Measurements from ENCODE around the gene LIMK2. TPM values are rescaled to one million over a fixed set of nuclear protein-coding genes. Genes with fewer than 3 reads are reported as not detected.
"Not testable (repeated sequence)": the region's sequence is repeated elsewhere in the genome, so short reads cannot be mapped to it uniquely, and the experiment has no call there.

Gene LIMK2
- polyA plus RNA-seq, 2 donors, result 43.5 to 57.4 TPM

DNA sequence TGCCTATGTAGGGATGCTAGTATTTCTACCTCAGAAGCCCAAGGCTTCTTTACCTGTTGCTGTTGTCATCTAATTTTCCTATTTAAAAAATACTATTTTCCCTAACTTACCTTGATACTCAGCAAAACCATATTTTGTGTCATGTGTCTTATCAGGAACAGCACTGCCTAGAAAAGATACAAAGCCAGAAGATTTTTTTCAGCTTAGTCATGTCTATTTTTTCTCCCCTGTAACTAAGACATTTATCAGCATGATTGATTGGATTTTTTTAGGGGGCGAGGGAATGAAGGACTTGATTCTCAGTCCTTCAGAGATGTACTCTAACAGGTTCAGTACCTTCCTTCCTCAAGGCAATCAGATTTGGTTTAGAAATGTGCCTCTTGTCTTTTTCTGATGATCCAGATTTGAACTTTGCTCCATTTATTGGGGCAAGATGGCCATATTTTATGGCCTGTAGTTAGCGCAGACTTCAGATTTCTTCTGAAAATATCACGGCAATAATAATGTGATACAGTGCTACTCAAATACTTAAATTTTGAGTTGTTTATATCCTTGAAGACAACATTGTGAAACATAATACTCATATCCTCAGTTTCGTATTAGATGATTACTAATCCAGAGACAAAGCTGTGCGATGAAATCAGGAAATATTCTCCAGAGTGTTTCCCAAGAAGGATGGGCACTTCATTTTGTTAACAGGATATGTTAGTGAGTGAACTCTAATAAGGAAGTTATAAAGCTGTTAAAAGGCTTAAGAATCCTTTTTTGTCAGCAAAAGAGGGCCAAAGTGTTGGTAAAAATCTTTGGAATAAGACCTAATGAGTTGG is 83.9 kb downstream of the LIMK2 start:
- no peaks in the 10 kb centered on the region for H3K36me3 ChIP-seq (ENCODE audit: control insufficient read depth in 2 of 2, insufficient read depth in 2 of 2, low read length in 1 of 2)
- H3K27ac ChIP-seq (ENCODE audit: low read depth in 2 of 2, low read length in 1 of 2), result peak overlapping the region in 1 of 2 donors; percentile 74
- no peaks in the 10 kb centered on the region for H3K27me3 ChIP-seq (ENCODE audit: control insufficient read depth in 1 of 2, insufficient read depth in 2 of 2, low read length in 2 of 2)
- no peaks in the 10 kb centered on the region for H3K4me1 ChIP-seq (ENCODE audit: control insufficient read depth in 2 of 2, insufficient read depth in 2 of 2, low read length in 1 of 2)
- no peaks in the 10 kb centered on the region for H3K9me3 ChIP-seq (ENCODE audit: control insufficient read depth in 2 of 2, insufficient read depth in 1 of 2, low read depth in 1 of 2, low read length in 1 of 2)
- WGBS, 2 donors, result 47 to 51% methylated on average over 5 of the region's 5 CpGs
- H3K4me3 ChIP-seq (ENCODE audit: low read depth in 1 of 2, low read length in 2 of 2), result no peak overlapping the region

DNA sequence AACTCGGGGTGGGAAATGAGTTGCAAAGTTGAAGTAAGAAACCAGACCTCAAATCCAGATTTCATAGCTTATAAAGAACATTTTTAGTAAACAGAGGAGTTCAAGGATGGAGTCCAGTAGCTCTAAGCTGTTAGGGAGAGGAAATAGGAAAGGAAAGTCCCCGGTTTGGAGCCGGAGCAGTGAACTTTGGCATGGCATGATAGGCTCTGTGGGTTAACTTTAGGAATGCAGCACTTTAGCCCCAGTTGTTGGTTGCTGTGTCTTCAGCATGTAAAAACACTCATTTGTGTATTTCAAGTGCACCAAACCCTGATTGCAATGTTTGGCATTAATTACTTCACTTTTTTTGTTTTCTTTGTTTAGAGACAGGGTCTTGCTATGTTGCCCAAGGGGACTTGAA is 88.8 kb downstream of the LIMK2 start:
- Histone ChIP-seq H3K36me3 (ENCODE audit: control insufficient read depth in 2 of 2, insufficient read depth in 2 of 2, low read length in 1 of 2) (no peaks in the 10 kb centered on the region), H3K27me3 (ENCODE audit: control insufficient read depth in 1 of 2, insufficient read depth in 2 of 2, low read length in 2 of 2) (no peaks in the 10 kb centered on the region), H3K27ac (ENCODE audit: low read depth in 2 of 2, low read length in 1 of 2) (no peak overlapping the region), H3K9me3 (ENCODE audit: control insufficient read depth in 2 of 2, insufficient read depth in 1 of 2, low read depth in 1 of 2, low read length in 1 of 2) (no peaks in the 10 kb centered on the region), H3K4me1 (ENCODE audit: control insufficient read depth in 2 of 2, insufficient read depth in 2 of 2, low read length in 1 of 2) (no peaks in the 10 kb centered on the region), H3K4me3 (ENCODE audit: low read depth in 1 of 2, low read length in 2 of 2) (no peak overlapping the region)
- 77 to 78% methylated on average over 3 of the region's 3 CpGs for WGBS, 2 donors

DNA sequence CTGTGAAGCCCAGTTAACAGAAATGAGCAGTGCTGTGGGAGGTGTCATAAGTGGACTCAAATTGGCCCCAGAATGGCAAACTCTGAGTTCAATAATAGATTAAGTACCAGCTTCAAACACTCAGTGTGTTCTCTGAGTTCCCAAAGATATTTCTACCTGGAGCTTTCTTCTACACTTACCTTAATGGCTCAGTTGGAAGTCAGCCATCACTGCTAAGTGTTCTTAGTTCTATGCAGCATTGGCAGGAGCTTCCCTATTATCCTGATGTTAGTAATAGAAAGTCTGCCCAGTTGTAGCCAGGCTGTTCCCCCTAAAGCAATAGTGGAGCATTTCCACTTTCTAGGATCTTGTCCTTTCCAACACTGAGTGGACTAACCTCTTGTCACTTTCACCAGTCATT is 89.9 kb downstream of the LIMK2 start:
- H3K4me1 ChIP-seq (ENCODE audit: control insufficient read depth in 2 of 2, insufficient read depth in 2 of 2, low read length in 1 of 2), result no peaks in the 10 kb centered on the region
- no peaks in the 10 kb centered on the region for H3K36me3 ChIP-seq (ENCODE audit: control insufficient read depth in 2 of 2, insufficient read depth in 2 of 2, low read length in 1 of 2)
- H3K4me3 ChIP-seq (ENCODE audit: low read depth in 1 of 2, low read length in 2 of 2), result no peak overlapping the region
- no peak overlapping the region for H3K27ac ChIP-seq (ENCODE audit: low read depth in 2 of 2, low read length in 1 of 2)
- no peaks in the 10 kb centered on the region for H3K27me3 ChIP-seq (ENCODE audit: control insufficient read depth in 1 of 2, insufficient read depth in 2 of 2, low read length in 2 of 2)
- H3K9me3 ChIP-seq (ENCODE audit: control insufficient read depth in 2 of 2, insufficient read depth in 1 of 2, low read depth in 1 of 2, low read length in 1 of 2), result no peaks in the 10 kb centered on the region

GRCh38 chr22:31302537-31302936 is 90.4 kb downstream of the LIMK2 start:
- Histone ChIP-seq H3K4me1 (ENCODE audit: control insufficient read depth in 2 of 2, insufficient read depth in 2 of 2, low read length in 1 of 2) (no peaks in the 10 kb centered on the region), H3K36me3 (ENCODE audit: control insufficient read depth in 2 of 2, insufficient read depth in 2 of 2, low read length in 1 of 2) (no peaks in the 10 kb centered on the region), H3K9me3 (ENCODE audit: control insufficient read depth in 2 of 2, insufficient read depth in 1 of 2, low read depth in 1 of 2, low read length in 1 of 2) (no peaks in the 10 kb centered on the region), H3K4me3 (ENCODE audit: low read depth in 1 of 2, low read length in 2 of 2) (no peak overlapping the region), H3K27me3 (ENCODE audit: control insufficient read depth in 1 of 2, insufficient read depth in 2 of 2, low read length in 2 of 2) (no peaks in the 10 kb centered on the region), H3K27ac (ENCODE audit: low read depth in 2 of 2, low read length in 1 of 2) (no peak overlapping the region)
- 86 to 90% methylated on average over 3 of the region's 3 CpGs for WGBS, 2 donors

- H3K27me3 ChIP-seq (ENCODE audit: control insufficient read depth in 1 of 2, insufficient read depth in 2 of 2, low read length in 2 of 2), result no peaks in the 10 kb centered on the region
- 59 to 79% methylated on average over 3 of the region's 3 CpGs for WGBS, 2 donors
- no peaks in the 10 kb centered on the region for H3K36me3 ChIP-seq (ENCODE audit: control insufficient read depth in 2 of 2, insufficient read depth in 2 of 2, low read length in 1 of 2)
- no peak overlapping the region for H3K4me3 ChIP-seq (ENCODE audit: low read depth in 1 of 2, low read length in 2 of 2)
- H3K9me3 ChIP-seq (ENCODE audit: control insufficient read depth in 2 of 2, insufficient read depth in 1 of 2, low read depth in 1 of 2, low read length in 1 of 2), result no peaks in the 10 kb centered on the region
- no peaks in the 10 kb centered on the region for H3K4me1 ChIP-seq (ENCODE audit: control insufficient read depth in 2 of 2, insufficient read depth in 2 of 2, low read length in 1 of 2)
- H3K27ac ChIP-seq (ENCODE audit: low read depth in 2 of 2, low read length in 1 of 2), result no peak overlapping the region
Measured at GRCh38 chr22:31305194-31305593, 93.1 kb downstream of the LIMK2 start.

DNA sequence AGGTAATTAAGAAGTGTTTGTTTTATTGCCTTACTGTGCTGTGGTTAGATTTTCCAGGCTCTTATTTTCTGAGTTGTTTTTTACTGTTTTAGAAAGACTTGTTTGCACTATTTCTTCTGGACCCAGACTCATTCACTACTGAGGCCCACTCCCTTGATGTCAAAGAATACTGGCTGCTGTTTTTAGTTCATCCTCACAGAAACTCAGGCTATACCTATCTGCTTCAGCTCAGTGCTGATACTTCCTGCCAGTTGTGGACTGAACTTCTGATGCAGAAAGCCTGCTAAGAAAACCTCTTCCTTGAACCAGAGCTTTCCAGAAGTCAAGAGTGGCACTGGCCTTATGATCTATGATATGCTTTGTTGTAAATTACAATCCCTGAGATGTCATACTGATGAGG is 96.1 kb downstream of the LIMK2 start:
- no peaks in the 10 kb centered on the region for H3K9me3 ChIP-seq (ENCODE audit: control insufficient read depth in 2 of 2, insufficient read depth in 1 of 2, low read depth in 1 of 2, low read length in 1 of 2)
- no peaks in the 10 kb centered on the region for H3K27me3 ChIP-seq (ENCODE audit: control insufficient read depth in 1 of 2, insufficient read depth in 2 of 2, low read length in 2 of 2)
- H3K4me3 ChIP-seq (ENCODE audit: low read depth in 1 of 2, low read length in 2 of 2), result no peak overlapping the region

DNA sequence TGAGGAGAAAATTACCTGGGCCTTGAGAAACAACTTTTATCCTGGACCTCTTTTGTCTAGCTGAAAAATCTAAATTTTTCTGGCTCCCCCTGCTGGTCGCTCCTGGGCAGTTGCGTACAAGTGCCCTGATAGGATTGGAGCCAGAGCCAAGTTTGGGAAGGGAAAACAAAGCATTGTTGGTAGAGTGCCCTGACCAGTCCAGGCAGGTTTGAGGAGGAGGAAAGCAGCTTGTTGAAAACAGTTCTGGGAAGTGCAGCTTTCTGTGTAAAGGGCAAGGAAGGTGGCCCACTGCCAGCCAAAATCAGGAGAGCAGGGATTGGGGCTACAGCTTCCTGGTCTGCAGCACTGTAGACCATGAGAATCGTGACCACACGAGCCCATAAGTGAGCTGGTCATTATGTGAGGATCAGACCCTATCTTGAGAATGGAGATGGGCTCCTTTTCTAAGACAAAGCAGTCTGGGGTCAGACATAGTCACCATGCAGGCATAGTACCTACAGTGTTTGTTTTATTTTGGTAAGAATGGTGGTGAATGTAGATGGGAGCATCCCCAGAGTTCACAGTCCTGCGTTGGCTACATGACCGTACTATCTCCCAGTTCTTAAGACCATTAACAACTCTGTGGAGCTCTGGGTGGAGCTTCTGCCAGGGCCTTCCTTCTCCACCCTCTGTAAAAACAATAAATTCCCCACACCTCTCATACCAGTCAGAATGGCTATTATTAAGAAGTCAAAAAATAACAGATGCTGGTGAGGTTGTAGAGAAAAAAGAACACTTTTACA is 101.5 kb downstream of the LIMK2 start:
- Histone ChIP-seq H3K27me3 (ENCODE audit: control insufficient read depth in 1 of 2, insufficient read depth in 2 of 2, low read length in 2 of 2) (no peaks in the 10 kb centered on the region), H3K36me3 (ENCODE audit: control insufficient read depth in 2 of 2, insufficient read depth in 2 of 2, low read length in 1 of 2) (no peaks in the 10 kb centered on the region), H3K27ac (ENCODE audit: low read depth in 2 of 2, low read length in 1 of 2) (peak overlapping the region; percentile 83), H3K9me3 (ENCODE audit: control insufficient read depth in 2 of 2, insufficient read depth in 1 of 2, low read depth in 1 of 2, low read length in 1 of 2) (no peaks in the 10 kb centered on the region), H3K4me3 (ENCODE audit: low read depth in 1 of 2, low read length in 2 of 2) (no peak overlapping the region), H3K4me1 (ENCODE audit: control insufficient read depth in 2 of 2, insufficient read depth in 2 of 2, low read length in 1 of 2) (no peaks in the 10 kb centered on the region)
- WGBS, 2 donors, result 16% methylated on average over 6 of the region's 6 CpGs

More for the DNA sequence above, 96.1 kb downstream of the LIMK2 start:
- H3K4me1 ChIP-seq (ENCODE audit: control insufficient read depth in 2 of 2, insufficient read depth in 2 of 2, low read length in 1 of 2), result no peaks in the 10 kb centered on the region
- H3K36me3 ChIP-seq (ENCODE audit: control insufficient read depth in 2 of 2, insufficient read depth in 2 of 2, low read length in 1 of 2), result no peaks in the 10 kb centered on the region
- no peak overlapping the region for H3K27ac ChIP-seq (ENCODE audit: low read depth in 2 of 2, low read length in 1 of 2)

DNA sequence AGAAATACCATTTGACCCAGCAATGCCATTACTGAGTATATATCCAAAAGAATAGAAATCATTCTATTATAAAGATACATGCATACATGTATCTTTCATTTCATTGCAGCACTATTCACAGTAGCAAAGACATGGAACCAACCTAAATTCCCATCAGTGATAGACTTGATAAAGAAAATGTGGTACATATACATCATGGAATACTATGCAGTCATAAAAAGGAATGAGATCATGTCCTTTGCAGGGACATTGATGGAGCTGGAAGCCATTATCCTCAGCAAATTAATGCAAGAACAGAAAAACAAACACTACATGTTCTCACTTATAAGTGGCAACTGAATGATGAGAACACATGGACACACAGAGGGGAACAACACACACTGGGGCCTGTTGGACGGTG is 102.1 kb downstream of the LIMK2 start:
- WGBS, 2 donors, result 94 to 100% methylated on average over 1 of the region's 1 CpG
- not testable (repeated sequence) for H3K9me3 ChIP-seq (ENCODE audit: control insufficient read depth in 2 of 2, insufficient read depth in 1 of 2, low read depth in 1 of 2, low read length in 1 of 2); H3K4me1 ChIP-seq (ENCODE audit: control insufficient read depth in 2 of 2, insufficient read depth in 2 of 2, low read length in 1 of 2); H3K27ac ChIP-seq (ENCODE audit: low read depth in 2 of 2, low read length in 1 of 2); H3K36me3 ChIP-seq (ENCODE audit: control insufficient read depth in 2 of 2, insufficient read depth in 2 of 2, low read length in 1 of 2); H3K4me3 ChIP-seq (ENCODE audit: low read depth in 1 of 2, low read length in 2 of 2); H3K27me3 ChIP-seq (ENCODE audit: control insufficient read depth in 1 of 2, insufficient read depth in 2 of 2, low read length in 2 of 2)

DNA sequence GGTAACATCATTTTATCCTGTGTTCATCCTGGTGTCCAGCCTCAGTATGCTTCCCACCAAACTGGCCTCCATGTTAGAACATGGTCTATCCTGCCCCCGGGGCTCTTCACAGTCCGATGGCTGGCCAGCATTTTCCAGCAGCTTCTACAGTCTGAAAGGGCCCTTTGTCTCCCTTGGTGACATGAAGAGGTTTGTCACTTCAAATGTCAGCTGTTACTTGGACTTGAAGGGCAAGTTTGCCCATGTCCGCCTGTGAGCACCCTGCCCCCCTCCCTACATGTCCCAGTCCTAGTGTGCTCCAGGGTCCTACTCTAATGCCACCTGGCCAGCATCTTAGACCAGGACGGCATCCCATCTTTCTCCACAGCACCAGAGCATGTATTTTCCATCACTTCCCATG is 109.3 kb downstream of the LIMK2 start:
- peaks cover 0 to 5% of the 10 kb centered on the region in 2 donors for H3K4me1 ChIP-seq (ENCODE audit: control insufficient read depth in 2 of 2, insufficient read depth in 2 of 2, low read length in 1 of 2)
- H3K36me3 ChIP-seq (ENCODE audit: control insufficient read depth in 2 of 2, insufficient read depth in 2 of 2, low read length in 1 of 2), result peaks cover 0 to 2% of the 10 kb centered on the region in 2 donors
- no peaks in the 10 kb centered on the region for H3K9me3 ChIP-seq (ENCODE audit: control insufficient read depth in 2 of 2, insufficient read depth in 1 of 2, low read depth in 1 of 2, low read length in 1 of 2)
- 81 to 84% methylated on average over 4 of the region's 4 CpGs for WGBS, 2 donors
- no peak overlapping the region for H3K27ac ChIP-seq (ENCODE audit: low read depth in 2 of 2, low read length in 1 of 2)
- H3K4me3 ChIP-seq (ENCODE audit: low read depth in 1 of 2, low read length in 2 of 2), result no peak overlapping the region
- no peaks in the 10 kb centered on the region for H3K27me3 ChIP-seq (ENCODE audit: control insufficient read depth in 1 of 2, insufficient read depth in 2 of 2, low read length in 2 of 2)

Data from esophagus (tissue), 2 donors.